Peyer's patch (tissue), 4 donors: ENCODE results near the gene POTEJ.
"Not testable (repeated sequence)": the region's sequence is repeated elsewhere in the genome, so short reads cannot be mapped to it uniquely, and the experiment has no call there.

Experiments
- CTCF ChIP-seq, 6 experiments: fragments of 450-650 bp in 4 of 6; fragments of 200-600 bp in 2 of 6; sonication (generic) in 1 of 6; IDR thresholded peaks; one replicate each; pipeline ENCODE4 v1.5.1; 2017 to 2019; ENCODE audit warnings: antibody characterized with exemption in 6 of 6, mild to moderate bottlenecking in 3 of 6, moderate library complexity in 1 of 6
- POLR2A ChIP-seq, 2 donors: fragments of 450-650 bp; IDR thresholded peaks; one replicate each; pipeline ENCODE4 v1.5.1; 2017; ENCODE audit warnings: antibody characterized with exemption in 2 of 2, mild to moderate bottlenecking in 2 of 2, moderate library complexity in 2 of 2

- not testable (repeated sequence) for TF ChIP-seq CTCF, POLR2A (IDR thresholded peaks at IDR 0.05)
Measured at GRCh38 chr2:130601648-130602302, 9.5 kb upstream of the POTEJ start.
